Natural killer cell (primary cell): ENCODE measurements around the gene SLC12A7. TPM values are rescaled to one million over a fixed set of nuclear protein-coding genes. Genes with fewer than 3 reads are reported as not detected.

Experiments
- ATAC-seq, 3 donors: fragments of 150-1000 bp in 2 of 3; fragments of 200-7000 bp in 1 of 3; cut with Tn5 transposase; 1 replicate in 1 of 3; 2 replicates in 2 of 3; pipeline ENCODE4 v1.10.0; 2021; ENCODE audit warnings: mild to moderate bottlenecking in 2 of 3, moderate library complexity in 2 of 3
- DNase-seq, 2 donors: peaks; one replicate each; pipeline versions ENCODE4 v3.0.0 to v3.0.0-alpha.2; 2013 to 2021; ENCODE audit warnings: mixed read lengths in 1 of 2
- H3K27ac ChIP-seq: one replicate; pipeline ENCODE4 v1.5.1; 2013; ENCODE audit warnings: mild to moderate bottlenecking, low read length
- H3K27me3 ChIP-seq: one replicate; pipeline ENCODE4 v1.6.1; 2013; ENCODE audit warnings: low read length; ENCODE audit not compliant: control insufficient read depth, insufficient read depth
- H3K36me3 ChIP-seq: one replicate; pipeline ENCODE4 v1.6.1; 2013; ENCODE audit warnings: low read length; ENCODE audit not compliant: control insufficient read depth, insufficient read depth
- H3K4me1 ChIP-seq: one replicate; pipeline ENCODE4 v1.6.1; 2013; ENCODE audit warnings: low read length; ENCODE audit not compliant: control insufficient read depth, insufficient read depth
- H3K4me3 ChIP-seq: one replicate; pipeline ENCODE4 v1.5.1; 2013; ENCODE audit warnings: low read length
- H3K9me3 ChIP-seq: one replicate; pipeline ENCODE4 v1.6.1; 2013; ENCODE audit warnings: low read length; ENCODE audit not compliant: control insufficient read depth, insufficient read depth
- H3K27ac Mint-ChIP-seq, 2 donors: one replicate each; pipeline ENCODE4 v1.8.0; 2022; ENCODE audit warnings: mild to moderate bottlenecking in 2 of 2, mixed read lengths in 2 of 2, moderate library complexity in 1 of 2
- H3K27me3 Mint-ChIP-seq, 2 donors: one replicate each; pipeline ENCODE4 v1.8.0; 2022; ENCODE audit warnings: low read depth in 2 of 2, mixed read lengths in 2 of 2
- H3K36me3 Mint-ChIP-seq: one replicate; pipeline ENCODE4 v1.8.0; 2022; ENCODE audit warnings: mixed read lengths
- H3K4me1 Mint-ChIP-seq, 2 donors: one replicate each; pipeline ENCODE4 v1.8.0; 2022; ENCODE audit warnings: mixed read lengths in 2 of 2
- H3K4me3 Mint-ChIP-seq: one replicate; pipeline ENCODE4 v1.8.0; 2022; ENCODE audit warnings: mild to moderate bottlenecking, moderate library complexity, mixed read lengths
- H3K9me3 Mint-ChIP-seq, 2 donors: one replicate each; pipeline ENCODE4 v1.8.0; 2022; ENCODE audit warnings: mixed read lengths in 2 of 2
- CTCF ChIP-seq: fragments of 200-600 bp; IDR thresholded peaks from one replicate; pipeline ENCODE4 v1.8.0; 2022; ENCODE audit warnings: antibody characterized with exemption
- WGBS: methylation state at CpG from one replicate; pipeline ENCODE4 v1.1.7; 2013; ENCODE audit warnings: missing lambda C conversion rate; ENCODE audit not compliant: insufficient coverage; 5-methylcytosine and 5-hydroxymethylcytosine counted together
- intact Hi-C: fragments of 100-400 bp; cut with micrococcal nuclease; formaldehyde crosslinking; loops from one replicate; pipeline ENCODE4 v1.14.2; 2022
- total RNA-seq, 4 donors: library from RNA; stranded (reverse); fragments of 120-200 nt in 1 of 4; gene quantifications; one replicate each; pipeline versions ENCODE4 v1.2.3 to v1.2.4, GENCODE V29; 2013 to 2022

Gene SLC12A7
- total RNA-seq, 3 donors from 2014 or later (not counting 1 experiment from before 2014, with no cell fraction given), result 53.2 to 92.5 (median 81.3) TPM

- intact Hi-C loops, result loop anchor here (10.0 kb wide), 1 partner anchor 139 kb away; the partner anchor contains the start of gene NKD2
- ATAC-seq (no peak), DNase-seq (no peak)
- Mint-ChIP-seq H3K27ac (no peak overlapping the region), H3K27me3 (peaks cover 0 to 10% of the 10 kb centered on the region in 2 donors), H3K36me3 (no peaks in the 10 kb centered on the region), H3K4me1 (peaks cover 0 to 11% of the 10 kb centered on the region in 2 donors), H3K4me3 (no peak overlapping the region), H3K9me3 (no peaks in the 10 kb centered on the region)
- no peaks in the 10 kb centered on the region for H3K9me3 ChIP-seq
- WGBS, result 94% methylated on average over 7 of the region's 7 CpGs
- no peak overlapping the region for H3K27ac ChIP-seq
- H3K4me3 ChIP-seq, result no peak overlapping the region
- no peak for TF ChIP-seq CTCF
- H3K27me3 ChIP-seq, result no peaks in the 10 kb centered on the region
- peaks cover 7% of the 10 kb centered on the region for H3K4me1 ChIP-seq
- H3K36me3 ChIP-seq, result no peaks in the 10 kb centered on the region
Observed at GRCh38 chr5:1143670-1143951, 31.7 kb upstream of the SLC12A7 start.

DNA sequence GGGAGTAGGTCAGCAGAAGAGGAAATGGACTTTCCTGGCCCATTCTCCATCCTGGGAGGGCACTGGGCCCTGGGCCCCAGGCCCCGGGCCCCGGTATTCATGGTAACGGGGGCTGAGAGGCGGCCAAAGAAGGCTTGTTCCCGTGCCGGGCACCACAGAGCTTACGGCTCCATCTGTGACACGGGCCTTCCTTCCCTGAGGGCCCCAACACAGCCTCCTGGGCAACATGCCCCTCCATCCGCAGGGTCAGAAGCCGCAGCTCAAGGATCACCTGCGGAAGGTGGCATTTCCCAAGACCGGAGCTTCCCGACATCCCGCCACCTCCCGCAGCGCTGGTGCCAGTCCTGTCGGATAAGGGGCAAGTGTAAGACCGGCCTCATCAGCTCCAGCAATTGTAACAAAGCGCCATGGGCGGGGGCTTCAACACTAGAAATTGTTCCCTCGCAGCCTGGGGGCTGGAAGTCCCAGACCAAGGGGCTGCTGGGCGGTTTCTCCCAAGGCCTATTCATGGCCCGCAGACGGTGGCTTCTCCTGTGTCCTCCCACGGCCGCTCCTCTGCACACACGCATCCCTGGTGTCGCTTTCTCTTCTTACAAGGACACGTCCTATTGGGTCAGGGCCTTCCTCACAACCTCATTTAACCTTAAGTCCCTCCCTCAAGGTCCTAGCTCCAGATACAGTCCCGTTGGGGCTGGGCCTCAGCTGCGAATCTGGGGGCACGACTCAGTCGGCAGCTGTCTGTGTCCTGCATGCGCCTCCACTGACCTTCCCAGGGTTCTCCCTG, 31.2 kb upstream of the SLC12A7 start:
- Mint-ChIP-seq H3K27me3 (peaks cover 0 to 10% of the 10 kb centered on the region in 2 donors), H3K4me1 (peaks cover 0 to 11% of the 10 kb centered on the region in 2 donors), H3K36me3 (no peaks in the 10 kb centered on the region), H3K4me3 (no peak overlapping the region), H3K9me3 (no peaks in the 10 kb centered on the region), H3K27ac (peak overlapping the region in 1 of 2 donors; percentile 17)
- ATAC-seq (no peak), DNase-seq (no peak)
- Histone ChIP-seq H3K4me3 (no peak overlapping the region), H3K27me3 (no peaks in the 10 kb centered on the region), H3K9me3 (no peaks in the 10 kb centered on the region), H3K27ac (no peak overlapping the region), H3K4me1 (peaks cover 7% of the 10 kb centered on the region), H3K36me3 (no peaks in the 10 kb centered on the region)
- no peak for TF ChIP-seq CTCF
- 91% methylated on average over 34 of the region's 34 CpGs for WGBS
- intact Hi-C loops, result loop anchor here (10.0 kb wide), 1 partner anchor 138 kb away; the partner anchor contains the start of gene NKD2

- no peak for ATAC-seq
- no peaks in the 10 kb centered on the region for H3K9me3 ChIP-seq
- peaks cover 14% of the 10 kb centered on the region for H3K4me1 ChIP-seq
- H3K27ac ChIP-seq, result no peak overlapping the region
- H3K36me3 ChIP-seq, result no peaks in the 10 kb centered on the region
- WGBS, result 41% methylated on average over 6 of the region's 6 CpGs
- H3K9me3 Mint-ChIP-seq, result no peaks in the 10 kb centered on the region
- intact Hi-C loops, result loop anchor here (10.0 kb wide), 1 partner anchor 137 kb away; the partner anchor contains the start of gene NKD2
- H3K36me3 Mint-ChIP-seq, result no peaks in the 10 kb centered on the region
- DNase-seq, result no peak
- H3K27me3 Mint-ChIP-seq, result peaks cover 0 to 11% of the 10 kb centered on the region in 2 donors
- no peak overlapping the region for H3K4me3 ChIP-seq
- H3K27ac Mint-ChIP-seq, result no peak overlapping the region
- H3K4me3 Mint-ChIP-seq, result no peak overlapping the region
- H3K27me3 ChIP-seq, result no peaks in the 10 kb centered on the region
- H3K4me1 Mint-ChIP-seq, result peaks cover 0 to 23% of the 10 kb centered on the region in 2 donors
- no peak for TF ChIP-seq CTCF
Observed at GRCh38 chr5:1141834-1142233, 30.0 kb upstream of the SLC12A7 start.
